ENCODE measurements around the gene KRTCAP2. TPM values are rescaled to one million over a fixed set of nuclear protein-coding genes. Genes with fewer than 3 reads are reported as not detected.

Gene KRTCAP2
- polyA plus RNA-seq, 2 donors = 161 to 260 TPM

- Histone ChIP-seq H3K4me1 (ENCODE audit: control insufficient read depth in 2 of 2, insufficient read depth in 2 of 2, low read length in 1 of 2) (peaks cover 13 to 19% of the 10 kb centered on the region in 2 donors), H3K27ac (ENCODE audit: low read depth in 2 of 2, low read length in 1 of 2) (peak overlapping the region; percentile 74 to 75), H3K4me3 (ENCODE audit: low read depth in 1 of 2, low read length in 2 of 2) (peak overlapping the region; percentile 17 to 53), H3K9me3 (ENCODE audit: control insufficient read depth in 2 of 2, insufficient read depth in 1 of 2, low read depth in 1 of 2, low read length in 1 of 2) (no peaks in the 10 kb centered on the region), H3K27me3 (ENCODE audit: control insufficient read depth in 1 of 2, insufficient read depth in 2 of 2, low read length in 2 of 2) (no peaks in the 10 kb centered on the region), H3K36me3 (ENCODE audit: control insufficient read depth in 2 of 2, insufficient read depth in 2 of 2, low read length in 1 of 2) (peaks cover 8 to 19% of the 10 kb centered on the region in 2 donors)
- 18 to 26% methylated on average over 6 of the region's 6 CpGs for WGBS, 2 donors
Measured at GRCh38 chr1:155136748-155137147, 36.4 kb downstream of the KRTCAP2 start.

DNA sequence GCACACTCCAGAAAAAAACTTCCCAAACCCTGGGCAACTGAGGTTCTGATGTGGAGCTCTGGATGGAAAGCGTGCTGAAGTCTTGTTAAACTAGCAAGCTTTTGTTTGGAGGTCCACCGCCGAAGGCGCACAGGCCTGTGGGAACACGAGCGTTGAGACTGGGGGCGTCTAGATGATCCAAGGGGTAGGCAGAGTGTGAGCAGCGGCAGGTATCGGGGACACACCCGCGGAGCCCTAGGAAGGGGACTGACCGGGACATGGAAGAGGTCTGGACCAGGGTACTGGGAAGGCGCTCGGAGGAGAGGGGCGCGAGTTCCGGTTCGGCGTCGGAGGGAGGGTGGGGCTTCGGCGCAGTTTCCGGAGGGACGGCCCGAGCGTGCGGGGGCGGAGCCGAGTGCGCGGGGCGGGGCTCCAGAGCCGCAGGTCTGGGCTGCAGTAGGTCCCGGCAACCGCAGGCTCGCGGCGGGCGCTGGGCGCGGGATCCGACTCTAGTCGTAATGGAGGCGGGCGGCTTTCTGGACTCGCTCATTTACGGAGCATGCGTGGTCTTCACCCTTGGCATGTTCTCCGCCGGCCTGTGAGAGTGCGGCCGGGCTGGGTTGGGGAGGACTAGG is 37.6 kb downstream of the KRTCAP2 start, which contains the start of gene SLC50A1:
SLC50A1 (plus strand) TSS at position 438 of the 614 bp plus-strand sequence; CDS start at position 498, 60 bp downstream.
- Histone ChIP-seq H3K4me1 (ENCODE audit: control insufficient read depth in 2 of 2, insufficient read depth in 2 of 2, low read length in 1 of 2) (peaks cover 13 to 23% of the 10 kb centered on the region in 2 donors), H3K4me3 (ENCODE audit: low read depth in 1 of 2, low read length in 2 of 2) (peak within 1 kb of the TSS; percentile 53 to 70), H3K27me3 (ENCODE audit: control insufficient read depth in 1 of 2, insufficient read depth in 2 of 2, low read length in 2 of 2) (no peaks in the 10 kb centered on the region), H3K36me3 (ENCODE audit: control insufficient read depth in 2 of 2, insufficient read depth in 2 of 2, low read length in 1 of 2) (peaks cover 17 to 20% of the 10 kb centered on the region in 2 donors), H3K27ac (ENCODE audit: low read depth in 2 of 2, low read length in 1 of 2) (peak within 1 kb of the TSS; percentile 100), H3K9me3 (ENCODE audit: control insufficient read depth in 2 of 2, insufficient read depth in 1 of 2, low read depth in 1 of 2, low read length in 1 of 2) (no peaks in the 10 kb centered on the region)
- WGBS, 2 donors = 1% methylated on average over 48 to 52 of the region's 52 CpGs

GRCh38 chr1:155134880-155135414 is 38.2 kb downstream of the KRTCAP2 start:
- WGBS, 2 donors = 4 to 9% methylated on average over 18 of the region's 18 CpGs
- Histone ChIP-seq H3K4me1 (ENCODE audit: control insufficient read depth in 2 of 2, insufficient read depth in 2 of 2, low read length in 1 of 2) (peaks cover 13 to 22% of the 10 kb centered on the region in 2 donors), H3K4me3 (ENCODE audit: low read depth in 1 of 2, low read length in 2 of 2) (peak overlapping the region; percentile 53 to 70), H3K27ac (ENCODE audit: low read depth in 2 of 2, low read length in 1 of 2) (peak overlapping the region; percentile 100), H3K9me3 (ENCODE audit: control insufficient read depth in 2 of 2, insufficient read depth in 1 of 2, low read depth in 1 of 2, low read length in 1 of 2) (no peaks in the 10 kb centered on the region), H3K27me3 (ENCODE audit: control insufficient read depth in 1 of 2, insufficient read depth in 2 of 2, low read length in 2 of 2) (no peaks in the 10 kb centered on the region), H3K36me3 (ENCODE audit: control insufficient read depth in 2 of 2, insufficient read depth in 2 of 2, low read length in 1 of 2) (peaks cover 17 to 20% of the 10 kb centered on the region in 2 donors)

DNA sequence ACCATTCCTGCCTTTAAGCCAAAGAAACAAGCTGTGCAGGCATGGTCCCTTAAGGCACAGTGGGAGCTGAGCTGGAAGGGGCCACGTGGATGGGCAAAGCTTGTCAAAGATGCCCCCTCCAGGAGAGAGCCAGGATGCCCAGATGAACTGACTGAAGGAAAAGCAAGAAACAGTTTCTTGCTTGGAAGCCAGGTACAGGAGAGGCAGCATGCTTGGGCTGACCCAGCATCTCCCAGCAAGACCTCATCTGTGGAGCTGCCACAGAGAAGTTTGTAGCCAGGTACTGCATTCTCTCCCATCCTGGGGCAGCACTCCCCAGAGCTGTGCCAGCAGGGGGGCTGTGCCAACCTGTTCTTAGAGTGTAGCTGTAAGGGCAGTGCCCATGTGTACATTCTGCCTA is 38.8 kb downstream of the KRTCAP2 start:
- Histone ChIP-seq H3K27ac (ENCODE audit: low read depth in 2 of 2, low read length in 1 of 2) (peak overlapping the region; percentile 100), H3K9me3 (ENCODE audit: control insufficient read depth in 2 of 2, insufficient read depth in 1 of 2, low read depth in 1 of 2, low read length in 1 of 2) (no peaks in the 10 kb centered on the region), H3K27me3 (ENCODE audit: control insufficient read depth in 1 of 2, insufficient read depth in 2 of 2, low read length in 2 of 2) (no peaks in the 10 kb centered on the region), H3K36me3 (ENCODE audit: control insufficient read depth in 2 of 2, insufficient read depth in 2 of 2, low read length in 1 of 2) (peaks cover 17 to 20% of the 10 kb centered on the region in 2 donors), H3K4me3 (ENCODE audit: low read depth in 1 of 2, low read length in 2 of 2) (peak overlapping the region in 1 of 2 donors; percentile 53), H3K4me1 (ENCODE audit: control insufficient read depth in 2 of 2, insufficient read depth in 2 of 2, low read length in 1 of 2) (peaks cover 13 to 22% of the 10 kb centered on the region in 2 donors)
- 42 to 67% methylated on average over 1 of the region's 1 CpG for WGBS, 2 donors

DNA sequence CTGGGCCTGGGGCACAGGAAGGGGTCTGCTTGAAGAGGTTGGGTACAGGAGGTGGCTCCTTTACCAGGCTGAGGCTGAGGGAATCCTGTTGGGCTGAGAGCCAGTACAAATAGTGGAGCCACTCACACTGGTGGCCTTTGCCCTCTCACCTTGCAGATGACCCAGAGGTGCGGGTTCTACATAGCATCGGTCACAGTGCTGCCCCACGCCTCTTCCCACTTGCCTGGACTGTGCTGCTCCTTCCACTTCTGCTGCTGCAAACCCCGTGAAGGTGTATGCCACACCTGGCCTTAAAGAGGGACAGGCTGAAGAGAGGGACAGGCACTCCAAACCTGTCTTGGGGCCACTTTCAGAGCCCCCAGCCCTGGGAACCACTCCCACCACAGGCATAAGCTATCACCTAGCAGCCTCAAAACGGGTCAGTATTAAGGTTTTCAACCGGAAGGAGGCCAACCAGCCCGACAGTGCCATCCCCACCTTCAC is 39.3 kb downstream of the KRTCAP2 start:
- 64 to 66% methylated on average over 7 of the region's 7 CpGs for WGBS, 2 donors
- peaks cover 13 to 22% of the 10 kb centered on the region in 2 donors for H3K4me1 ChIP-seq (ENCODE audit: control insufficient read depth in 2 of 2, insufficient read depth in 2 of 2, low read length in 1 of 2)

DNA sequence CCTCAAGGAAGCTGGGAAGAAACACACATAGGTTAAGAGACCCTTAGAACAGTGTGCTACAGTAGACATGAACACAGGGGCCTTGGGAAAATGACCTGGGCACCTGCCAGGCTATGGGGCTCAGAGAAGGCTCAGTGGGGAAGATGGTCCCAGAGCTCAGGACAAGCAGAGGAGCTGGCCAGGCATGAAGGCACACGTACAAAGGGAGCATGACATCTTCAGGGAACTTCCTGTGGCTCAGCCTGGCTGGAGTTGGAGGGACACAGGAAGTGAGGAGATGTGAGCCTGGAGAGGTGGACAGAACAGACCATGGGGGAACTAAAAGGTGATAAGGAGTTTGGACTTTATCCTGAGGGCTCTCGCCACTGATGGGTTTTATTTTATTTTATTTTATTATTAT is 41.2 kb downstream of the KRTCAP2 start:
- no peak overlapping the region for H3K4me3 ChIP-seq (ENCODE audit: low read depth in 1 of 2, low read length in 2 of 2)
- WGBS, 2 donors = 55 to 58% methylated on average over 2 of the region's 2 CpGs
- H3K36me3 ChIP-seq (ENCODE audit: control insufficient read depth in 2 of 2, insufficient read depth in 2 of 2, low read length in 1 of 2) = peaks cover 17 to 20% of the 10 kb centered on the region in 2 donors
- peak overlapping the region in 1 of 2 donors; percentile 84 for H3K27ac ChIP-seq (ENCODE audit: low read depth in 2 of 2, low read length in 1 of 2)
- no peaks in the 10 kb centered on the region for H3K27me3 ChIP-seq (ENCODE audit: control insufficient read depth in 1 of 2, insufficient read depth in 2 of 2, low read length in 2 of 2)
- peaks cover 9 to 19% of the 10 kb centered on the region in 2 donors for H3K4me1 ChIP-seq (ENCODE audit: control insufficient read depth in 2 of 2, insufficient read depth in 2 of 2, low read length in 1 of 2)
- no peaks in the 10 kb centered on the region for H3K9me3 ChIP-seq (ENCODE audit: control insufficient read depth in 2 of 2, insufficient read depth in 1 of 2, low read depth in 1 of 2, low read length in 1 of 2)

More for the DNA sequence above, 39.3 kb downstream of the KRTCAP2 start:
- Histone ChIP-seq H3K27me3 (ENCODE audit: control insufficient read depth in 1 of 2, insufficient read depth in 2 of 2, low read length in 2 of 2) (no peaks in the 10 kb centered on the region), H3K4me3 (ENCODE audit: low read depth in 1 of 2, low read length in 2 of 2) (no peak overlapping the region), H3K27ac (ENCODE audit: low read depth in 2 of 2, low read length in 1 of 2) (peak overlapping the region; percentile 100), H3K36me3 (ENCODE audit: control insufficient read depth in 2 of 2, insufficient read depth in 2 of 2, low read length in 1 of 2) (peaks cover 17 to 20% of the 10 kb centered on the region in 2 donors), H3K9me3 (ENCODE audit: control insufficient read depth in 2 of 2, insufficient read depth in 1 of 2, low read depth in 1 of 2, low read length in 1 of 2) (no peaks in the 10 kb centered on the region)

- Histone ChIP-seq H3K4me1 (ENCODE audit: control insufficient read depth in 2 of 2, insufficient read depth in 2 of 2, low read length in 1 of 2) (peaks cover 7 to 22% of the 10 kb centered on the region in 2 donors), H3K27ac (ENCODE audit: low read depth in 2 of 2, low read length in 1 of 2) (peak overlapping the region in 1 of 2 donors; percentile 84), H3K36me3 (ENCODE audit: control insufficient read depth in 2 of 2, insufficient read depth in 2 of 2, low read length in 1 of 2) (peaks cover 17 to 20% of the 10 kb centered on the region in 2 donors), H3K27me3 (ENCODE audit: control insufficient read depth in 1 of 2, insufficient read depth in 2 of 2, low read length in 2 of 2) (no peaks in the 10 kb centered on the region), H3K4me3 (ENCODE audit: low read depth in 1 of 2, low read length in 2 of 2) (no peak overlapping the region), H3K9me3 (ENCODE audit: control insufficient read depth in 2 of 2, insufficient read depth in 1 of 2, low read depth in 1 of 2, low read length in 1 of 2) (no peaks in the 10 kb centered on the region)
- WGBS, 2 donors = 64 to 72% methylated on average over 8 of the region's 8 CpGs
Measured at GRCh38 chr1:155131285-155131684, 41.8 kb downstream of the KRTCAP2 start.

DNA sequence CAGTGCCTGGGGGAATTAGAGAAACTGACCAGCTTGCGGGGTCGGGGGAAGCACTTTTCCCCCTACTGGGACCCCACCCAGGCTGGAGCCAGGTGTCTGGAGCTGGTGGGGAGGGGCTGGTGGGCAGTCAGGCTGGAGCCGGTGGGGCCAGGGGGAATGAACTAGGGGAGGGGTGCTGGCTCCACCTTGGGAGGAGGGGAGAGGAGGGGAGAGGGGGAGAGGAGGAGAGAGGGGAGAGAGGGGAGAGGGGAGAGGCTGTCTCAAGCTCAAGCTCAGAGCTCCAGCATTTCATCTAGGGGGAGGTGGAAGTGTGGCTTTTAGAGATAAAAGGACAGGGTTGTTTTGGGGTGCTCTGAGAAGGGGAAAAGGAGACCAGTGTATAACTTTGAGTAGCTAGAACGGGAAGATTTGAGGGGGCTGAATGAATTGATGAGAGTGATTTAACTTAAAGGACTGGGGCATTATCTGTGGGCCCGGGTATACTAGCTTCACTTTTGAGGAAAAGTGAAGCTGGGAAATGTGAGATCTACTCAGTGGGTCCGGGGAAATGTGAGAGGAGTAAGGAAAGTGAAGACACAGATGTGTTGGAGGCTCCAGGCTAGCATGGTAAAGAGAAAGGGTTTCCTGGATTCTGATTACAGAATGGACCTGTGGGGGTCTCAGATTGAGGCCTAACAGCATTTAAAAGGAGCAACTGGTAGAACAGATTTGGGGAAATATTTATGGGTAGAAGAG is 42.7 kb downstream of the KRTCAP2 start:
- Histone ChIP-seq H3K4me1 (ENCODE audit: control insufficient read depth in 2 of 2, insufficient read depth in 2 of 2, low read length in 1 of 2) (peaks cover 9 to 28% of the 10 kb centered on the region in 2 donors), H3K27me3 (ENCODE audit: control insufficient read depth in 1 of 2, insufficient read depth in 2 of 2, low read length in 2 of 2) (no peaks in the 10 kb centered on the region), H3K27ac (ENCODE audit: low read depth in 2 of 2, low read length in 1 of 2) (peak overlapping the region; percentile 96 to 98), H3K9me3 (ENCODE audit: control insufficient read depth in 2 of 2, insufficient read depth in 1 of 2, low read depth in 1 of 2, low read length in 1 of 2) (peaks cover 0 to under 1% of the 10 kb centered on the region in 2 donors), H3K36me3 (ENCODE audit: control insufficient read depth in 2 of 2, insufficient read depth in 2 of 2, low read length in 1 of 2) (peaks cover 17 to 20% of the 10 kb centered on the region in 2 donors), H3K4me3 (ENCODE audit: low read depth in 1 of 2, low read length in 2 of 2) (peak overlapping the region; percentile 54 to 96)
- WGBS, 2 donors = 21 to 26% methylated on average over 6 of the region's 6 CpGs

DNA sequence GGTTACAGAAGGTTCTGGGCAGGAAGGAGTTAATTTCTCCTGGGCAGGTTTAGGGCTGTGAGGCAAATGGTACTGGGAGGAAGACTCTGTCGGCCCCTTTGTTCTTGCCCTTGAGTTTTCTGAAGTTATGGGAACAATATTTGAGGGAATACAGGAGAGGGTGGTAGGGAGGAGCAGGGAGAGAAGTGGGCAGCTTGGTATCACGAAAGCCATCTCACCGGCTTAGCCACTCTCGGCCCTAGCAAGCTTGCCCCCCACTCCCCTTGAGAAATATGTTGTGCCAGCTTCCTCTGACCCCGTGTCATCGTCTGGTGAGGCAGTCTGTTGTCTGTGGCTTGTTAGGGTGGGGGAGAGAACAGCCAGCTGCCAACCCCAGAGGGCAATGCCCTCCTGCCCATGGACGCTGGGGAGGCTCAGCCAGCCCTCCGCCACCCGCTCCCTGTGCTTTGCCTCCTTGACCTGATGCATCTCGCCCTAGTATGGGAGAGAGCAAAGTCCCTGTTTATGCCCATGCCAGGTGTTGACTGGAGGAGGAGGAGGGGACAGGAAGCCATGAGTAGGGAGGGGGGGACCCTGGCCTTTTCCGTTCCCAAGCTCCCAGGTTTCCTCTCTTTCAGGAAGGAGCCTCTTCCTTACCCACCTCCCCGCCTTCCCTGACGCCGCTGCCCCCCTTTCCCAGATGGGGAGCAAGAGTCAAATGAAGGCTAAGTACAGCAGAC is 44.2 kb downstream of the KRTCAP2 start:
- peaks cover 6 to 28% of the 10 kb centered on the region in 2 donors for H3K4me1 ChIP-seq (ENCODE audit: control insufficient read depth in 2 of 2, insufficient read depth in 2 of 2, low read length in 1 of 2)

More for the DNA sequence above, 44.2 kb downstream of the KRTCAP2 start:
- Histone ChIP-seq H3K36me3 (ENCODE audit: control insufficient read depth in 2 of 2, insufficient read depth in 2 of 2, low read length in 1 of 2) (peaks cover 14 to 17% of the 10 kb centered on the region in 2 donors), H3K9me3 (ENCODE audit: control insufficient read depth in 2 of 2, insufficient read depth in 1 of 2, low read depth in 1 of 2, low read length in 1 of 2) (peaks cover 0 to 2% of the 10 kb centered on the region in 2 donors), H3K27ac (ENCODE audit: low read depth in 2 of 2, low read length in 1 of 2) (peak overlapping the region; percentile 96 to 98), H3K4me3 (ENCODE audit: low read depth in 1 of 2, low read length in 2 of 2) (peak overlapping the region; percentile 81 to 96), H3K27me3 (ENCODE audit: control insufficient read depth in 1 of 2, insufficient read depth in 2 of 2, low read length in 2 of 2) (no peaks in the 10 kb centered on the region)
- WGBS, 2 donors = 9 to 20% methylated on average over 14 of the region's 14 CpGs

Data from esophagus (tissue), 2 donors.